ENCODE measurements around the gene ZNF423. TPM values are rescaled to one million over a fixed set of nuclear protein-coding genes. Genes with fewer than 3 reads are reported as not detected.

Gene ZNF423
- total RNA-seq, 2 experiments from 2014 or later = not detected

DNA sequence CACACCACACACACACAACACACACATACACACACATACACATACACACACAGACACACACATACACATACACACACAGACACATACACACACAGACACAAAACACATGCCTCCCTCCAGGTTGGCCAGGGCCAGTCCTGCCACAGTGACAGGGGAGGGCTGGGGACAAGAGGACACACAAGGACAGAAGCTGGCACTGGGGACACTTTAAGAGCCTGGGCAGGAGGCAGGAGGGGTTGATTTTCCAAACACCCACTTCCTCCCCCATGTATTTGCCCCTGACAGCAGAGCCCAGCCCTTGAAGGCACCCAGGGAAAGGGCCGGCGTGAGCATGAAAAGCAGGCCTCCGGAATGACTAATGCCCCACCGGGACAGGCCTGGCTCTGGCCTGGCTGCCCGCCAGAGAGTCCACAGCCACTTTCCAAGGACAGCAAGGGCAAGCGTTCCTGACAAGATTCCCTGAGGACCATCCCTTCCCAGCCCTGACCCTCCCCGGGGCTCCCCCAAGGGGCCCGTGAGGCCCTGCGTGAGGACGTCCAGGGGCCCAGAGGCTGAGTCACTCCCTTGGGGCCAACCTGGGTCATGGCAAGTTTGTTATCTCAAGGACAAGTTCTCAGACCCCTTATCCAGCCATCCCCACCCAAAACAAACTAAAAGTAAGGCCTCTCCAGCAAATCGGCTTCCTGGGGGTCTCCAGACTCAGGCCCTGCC lies 235.6 kb downstream of the ZNF423 start:
- DNase-seq = no peak
- Mint-ChIP-seq H3K36me3 (ENCODE audit: low read depth) (no peaks in the 10 kb centered on the region), H3K4me3 (no peak overlapping the region), H3K27me3 (no peaks in the 10 kb centered on the region), H3K27ac (no peak overlapping the region), H3K4me1 (ENCODE audit: low read depth) (no peaks in the 10 kb centered on the region), H3K9me3 (no peaks in the 10 kb centered on the region)
- intact Hi-C loops (cut with micrococcal nuclease) = no loop called here
- TF ChIP-seq, protein P1, sequence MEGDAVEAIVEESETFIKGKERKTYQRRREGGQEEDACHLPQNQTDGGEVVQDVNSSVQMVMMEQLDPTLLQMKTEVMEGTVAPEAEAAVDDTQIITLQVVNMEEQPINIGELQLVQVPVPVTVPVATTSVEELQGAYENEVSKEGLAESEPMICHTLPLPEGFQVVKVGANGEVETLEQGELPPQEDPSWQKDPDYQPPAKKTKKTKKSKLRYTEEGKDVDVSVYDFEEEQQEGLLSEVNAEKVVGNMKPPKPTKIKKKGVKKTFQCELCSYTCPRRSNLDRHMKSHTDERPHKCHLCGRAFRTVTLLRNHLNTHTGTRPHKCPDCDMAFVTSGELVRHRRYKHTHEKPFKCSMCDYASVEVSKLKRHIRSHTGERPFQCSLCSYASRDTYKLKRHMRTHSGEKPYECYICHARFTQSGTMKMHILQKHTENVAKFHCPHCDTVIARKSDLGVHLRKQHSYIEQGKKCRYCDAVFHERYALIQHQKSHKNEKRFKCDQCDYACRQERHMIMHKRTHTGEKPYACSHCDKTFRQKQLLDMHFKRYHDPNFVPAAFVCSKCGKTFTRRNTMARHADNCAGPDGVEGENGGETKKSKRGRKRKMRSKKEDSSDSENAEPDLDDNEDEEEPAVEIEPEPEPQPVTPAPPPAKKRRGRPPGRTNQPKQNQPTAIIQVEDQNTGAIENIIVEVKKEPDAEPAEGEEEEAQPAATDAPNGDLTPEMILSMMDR (IDR thresholded peaks at IDR 0.05) = no peak
- ChIA-PET CTCF (no interaction called here), POLR2A (no interaction called here)
- no peak for ATAC-seq

DNA sequence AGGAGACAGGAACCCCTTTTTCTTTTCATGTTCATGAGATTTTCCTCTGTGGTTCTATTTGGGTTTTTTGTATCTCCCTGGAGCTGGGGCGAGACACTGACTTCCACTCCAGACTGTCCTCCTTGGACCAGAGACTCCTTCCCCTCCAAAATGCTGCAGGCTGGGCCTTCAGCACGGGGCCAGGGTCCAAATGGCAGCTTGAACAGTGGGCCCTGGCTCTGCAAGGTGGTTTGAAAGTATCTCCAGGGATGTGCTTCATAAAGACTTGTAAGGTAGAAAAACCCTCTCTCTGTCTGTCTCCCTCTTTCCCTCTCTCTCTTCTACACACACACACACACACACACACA lies 236.1 kb downstream of the ZNF423 start:
- ATAC-seq = no peak
- Mint-ChIP-seq H3K9me3 (no peaks in the 10 kb centered on the region), H3K27me3 (no peaks in the 10 kb centered on the region), H3K4me3 (no peak overlapping the region), H3K4me1 (ENCODE audit: low read depth) (no peaks in the 10 kb centered on the region), H3K36me3 (ENCODE audit: low read depth) (no peaks in the 10 kb centered on the region), H3K27ac (no peak overlapping the region)
- intact Hi-C loops (cut with micrococcal nuclease) = no loop called here
- POLR2A ChIA-PET = no interaction called here
- no peak for DNase-seq
- CTCF ChIA-PET = no interaction called here
- TF ChIP-seq, protein P1 (IDR thresholded peaks at IDR 0.05) = no peak

DNA sequence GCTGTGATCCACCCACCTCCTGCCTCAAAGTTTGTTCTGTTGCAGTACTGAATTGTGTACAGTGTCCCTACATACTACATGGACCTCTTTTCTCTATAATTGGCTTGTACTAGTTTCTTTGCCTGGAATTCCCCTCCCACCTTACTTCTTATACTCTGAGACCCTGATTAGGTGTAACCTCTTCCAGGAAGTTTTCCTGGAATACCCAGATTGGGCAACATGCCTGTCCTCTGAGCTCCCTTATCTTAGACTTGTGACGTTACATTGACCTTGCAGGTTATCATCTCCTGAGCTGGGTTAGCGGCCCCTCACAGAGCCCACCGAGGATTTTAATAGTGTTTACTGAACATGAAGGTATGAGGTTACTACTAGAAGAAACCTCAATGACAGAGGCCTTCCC lies 237.0 kb downstream of the ZNF423 start:
- ATAC-seq = no peak
- intact Hi-C loops (cut with micrococcal nuclease) = no loop called here
- H3K36me3 Mint-ChIP-seq (ENCODE audit: low read depth) = no peaks in the 10 kb centered on the region
- ChIA-PET POLR2A (no interaction called here), CTCF (interaction anchor here (1.1 kb wide), 1 partner anchor 23 kb away, joined by 3 read pairs; no protein-coding TSS in a partner anchor)
- no peak overlapping the region for H3K4me3 Mint-ChIP-seq
- no peaks in the 10 kb centered on the region for H3K27me3 Mint-ChIP-seq
- H3K4me1 Mint-ChIP-seq (ENCODE audit: low read depth) = no peaks in the 10 kb centered on the region
- H3K9me3 Mint-ChIP-seq = no peaks in the 10 kb centered on the region
- TF ChIP-seq, protein P1 (IDR thresholded peaks at IDR 0.05) = no peak
- no peak for DNase-seq
- no peak overlapping the region for H3K27ac Mint-ChIP-seq

DNA sequence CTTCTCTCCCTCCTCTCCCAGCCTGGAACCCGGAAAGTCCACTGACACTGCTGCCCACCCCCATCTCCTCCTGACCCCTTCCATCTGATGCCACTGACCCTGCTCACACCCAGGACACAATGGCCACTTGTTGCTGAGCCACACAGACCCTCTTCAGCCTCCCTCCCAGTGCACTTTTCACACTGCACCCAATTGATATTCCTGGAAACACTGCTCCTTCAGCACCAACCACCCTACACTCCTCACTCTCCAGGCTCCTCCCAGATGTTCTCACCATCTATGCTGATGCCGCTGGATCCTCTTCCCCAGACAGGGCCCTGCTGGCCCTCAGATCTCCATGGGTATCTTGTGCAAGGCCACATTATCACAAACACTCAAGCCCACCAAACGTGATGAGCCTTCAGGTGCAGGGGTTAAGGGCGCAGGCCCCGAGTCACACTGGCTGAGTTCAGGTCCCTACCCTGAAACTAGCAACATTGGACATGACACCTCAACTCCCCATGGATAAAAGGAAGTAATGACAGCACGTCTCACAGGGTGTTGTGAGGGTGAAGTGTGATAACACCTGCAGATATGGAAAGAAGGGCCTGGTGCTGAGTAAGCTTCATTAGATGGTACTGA lies 238.1 kb downstream of the ZNF423 start:
- Mint-ChIP-seq H3K9me3 (no peaks in the 10 kb centered on the region), H3K27me3 (no peaks in the 10 kb centered on the region), H3K4me1 (ENCODE audit: low read depth) (no peaks in the 10 kb centered on the region), H3K4me3 (no peak overlapping the region), H3K27ac (no peak overlapping the region), H3K36me3 (ENCODE audit: low read depth) (no peaks in the 10 kb centered on the region)
- TF ChIP-seq, protein P1 (IDR thresholded peaks at IDR 0.05) = no peak
- DNase-seq (no peak), ATAC-seq (no peak)
- intact Hi-C loops (cut with micrococcal nuclease) = no loop called here
- POLR2A ChIA-PET = no interaction called here
- CTCF ChIA-PET = no interaction called here

DNA sequence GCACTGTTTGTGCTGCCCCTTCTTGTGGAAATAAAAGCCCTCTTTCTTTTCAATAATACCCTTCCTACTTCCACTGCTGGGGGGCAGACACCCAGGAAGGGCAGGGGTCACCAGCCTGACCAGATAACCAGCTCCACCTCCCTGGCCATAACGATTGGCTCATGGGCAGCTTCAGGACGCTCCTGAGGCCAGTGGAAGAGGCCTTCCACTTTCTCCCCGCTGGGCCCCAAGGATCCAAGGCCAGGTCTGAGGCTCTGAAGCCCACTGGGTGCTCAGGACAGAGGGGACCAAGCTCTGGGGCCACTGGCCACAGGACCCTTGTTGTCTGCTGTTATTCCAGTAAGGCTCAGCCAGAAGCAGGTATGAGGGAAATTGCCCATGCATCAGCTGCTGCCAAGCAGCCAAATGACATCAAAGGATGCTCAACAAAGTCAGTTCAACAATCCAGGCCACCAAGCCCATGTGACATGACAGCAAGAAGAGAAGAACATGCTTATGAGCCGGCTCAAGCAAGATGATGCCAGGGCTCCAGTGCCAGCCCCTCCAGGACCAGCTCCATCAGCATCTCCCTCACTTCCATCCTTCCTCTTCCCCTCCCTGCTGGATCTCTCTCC lies 238.8 kb downstream of the ZNF423 start:
- intact Hi-C loops (cut with micrococcal nuclease) = no loop called here
- no peaks in the 10 kb centered on the region for H3K27me3 Mint-ChIP-seq

More for the DNA sequence above, 238.8 kb downstream of the ZNF423 start:
- H3K36me3 Mint-ChIP-seq (ENCODE audit: low read depth) = no peaks in the 10 kb centered on the region
- ChIA-PET CTCF (no interaction called here), POLR2A (no interaction called here)
- no peak overlapping the region for H3K27ac Mint-ChIP-seq
- ATAC-seq (no peak), DNase-seq (no peak)
- TF ChIP-seq, protein P1 (IDR thresholded peaks at IDR 0.05) = no peak
- no peaks in the 10 kb centered on the region for H3K9me3 Mint-ChIP-seq
- no peak overlapping the region for H3K4me3 Mint-ChIP-seq
- no peaks in the 10 kb centered on the region for H3K4me1 Mint-ChIP-seq (ENCODE audit: low read depth)

All from activated CD8-positive, alpha-beta T cell treated with anti-CD3 and anti-CD28 coated beads for 36 hours (primary cell).